Measurements from ENCODE around the gene HEYL. TPM values are rescaled to one million over a fixed set of nuclear protein-coding genes. Genes with fewer than 3 reads are reported as not detected.
A peak's percentile ranks its signal among the peaks of the same experiment; 100 is the strongest.

Gene HEYL
- total and polyA plus RNA-seq, 11 donors = 7.0 to 35.2 (median 18.8) TPM

GRCh38 chr1:39677645-39678044 lies 38.2 kb upstream of the HEYL start:
- ATAC-seq (no peak), DNase-seq (no peak)
- 78 to 88% (median 82%) methylated on average over 3 to 4 of the region's 4 CpGs for WGBS, 4 donors
- intact Hi-C loops (cut with DNase I) = loop anchor here in 1 of 10 donors (5.0 kb wide), 1 partner anchor 35 kb away; no protein-coding TSS in a partner anchor
- TF ChIP-seq POLR2A (IDR thresholded peaks at IDR 0.05) = no peak
- TF ChIP-seq, protein P1, sequence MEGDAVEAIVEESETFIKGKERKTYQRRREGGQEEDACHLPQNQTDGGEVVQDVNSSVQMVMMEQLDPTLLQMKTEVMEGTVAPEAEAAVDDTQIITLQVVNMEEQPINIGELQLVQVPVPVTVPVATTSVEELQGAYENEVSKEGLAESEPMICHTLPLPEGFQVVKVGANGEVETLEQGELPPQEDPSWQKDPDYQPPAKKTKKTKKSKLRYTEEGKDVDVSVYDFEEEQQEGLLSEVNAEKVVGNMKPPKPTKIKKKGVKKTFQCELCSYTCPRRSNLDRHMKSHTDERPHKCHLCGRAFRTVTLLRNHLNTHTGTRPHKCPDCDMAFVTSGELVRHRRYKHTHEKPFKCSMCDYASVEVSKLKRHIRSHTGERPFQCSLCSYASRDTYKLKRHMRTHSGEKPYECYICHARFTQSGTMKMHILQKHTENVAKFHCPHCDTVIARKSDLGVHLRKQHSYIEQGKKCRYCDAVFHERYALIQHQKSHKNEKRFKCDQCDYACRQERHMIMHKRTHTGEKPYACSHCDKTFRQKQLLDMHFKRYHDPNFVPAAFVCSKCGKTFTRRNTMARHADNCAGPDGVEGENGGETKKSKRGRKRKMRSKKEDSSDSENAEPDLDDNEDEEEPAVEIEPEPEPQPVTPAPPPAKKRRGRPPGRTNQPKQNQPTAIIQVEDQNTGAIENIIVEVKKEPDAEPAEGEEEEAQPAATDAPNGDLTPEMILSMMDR (IDR thresholded peaks at IDR 0.05) = no peak
- Histone ChIP-seq H3K27ac (no peak overlapping the region), H3K4me1 (peaks cover 0 to 4% (median 0%) of the 10 kb centered on the region in 12 donors), H3K27me3 (peaks cover 0 to 19% (median 11%) of the 10 kb centered on the region in 9 donors), H3K36me3 (no peaks in the 10 kb centered on the region), H3K9me3 (no peaks in the 10 kb centered on the region), H3K4me3 (no peak overlapping the region)

DNA sequence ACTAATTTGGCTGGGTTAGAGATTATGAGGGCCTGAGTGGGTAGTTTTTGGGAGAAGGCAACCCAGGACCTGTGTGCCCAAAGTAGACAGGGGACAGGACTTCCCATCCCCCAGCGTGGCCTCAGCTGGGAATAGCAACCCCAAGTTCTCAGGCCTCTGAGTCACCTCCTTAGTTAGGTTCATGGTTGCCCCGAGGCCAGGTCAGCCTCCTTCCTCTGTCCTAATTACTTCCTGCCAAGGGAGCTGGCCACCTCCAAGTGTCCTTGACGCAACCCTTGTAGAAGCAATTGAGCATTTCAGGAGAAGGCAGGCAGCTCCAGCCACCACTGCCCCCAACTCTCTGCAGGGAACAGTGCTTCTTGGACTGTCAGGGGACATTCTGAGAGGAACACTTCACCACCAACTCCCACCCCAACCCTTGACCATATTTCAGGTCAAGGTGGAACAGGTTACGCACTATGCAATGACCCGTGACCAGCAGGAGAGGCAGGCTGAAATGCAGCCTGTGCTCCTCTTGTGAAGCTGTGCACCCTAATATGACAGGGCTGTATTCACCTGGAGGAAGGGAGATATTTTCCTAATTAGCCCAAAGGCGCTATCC lies 37.6 kb upstream of the HEYL start:
- TF ChIP-seq POLR2A (IDR thresholded peaks at IDR 0.05) = no peak
- TF ChIP-seq, protein P1 (IDR thresholded peaks at IDR 0.05) = no peak
- Histone ChIP-seq H3K4me1 (peaks cover 0 to 9% (median 2%) of the 10 kb centered on the region in 12 donors), H3K27ac (no peak overlapping the region), H3K36me3 (no peaks in the 10 kb centered on the region), H3K9me3 (no peaks in the 10 kb centered on the region), H3K4me3 (no peak overlapping the region), H3K27me3 (peaks cover 0 to 16% (median 5%) of the 10 kb centered on the region in 9 donors)
- ATAC-seq (no peak), DNase-seq (no peak)
- intact Hi-C loops (cut with DNase I) = loop anchor here in 1 of 10 donors (5.0 kb wide), 1 partner anchor 35 kb away; no protein-coding TSS in a partner anchor
- 81 to 100% (median 86%) methylated on average over 4 to 6 of the region's 6 CpGs for WGBS, 4 donors

- Histone ChIP-seq H3K4me3 (no peak overlapping the region), H3K9me3 (no peaks in the 10 kb centered on the region), H3K36me3 (no peaks in the 10 kb centered on the region), H3K27ac (no peak overlapping the region), H3K27me3 (peaks cover 0 to 26% (median 4%) of the 10 kb centered on the region in 9 donors), H3K4me1 (peaks cover 0 to 27% (median 12%) of the 10 kb centered on the region in 12 donors)
- no peak for TF ChIP-seq POLR2A (IDR thresholded peaks at IDR 0.05)
- TF ChIP-seq, protein P1 (IDR thresholded peaks at IDR 0.05) = no peak
- intact Hi-C loops (cut with DNase I) = loop anchor here in 2 of 10 donors (2.0 to 5.0 kb wide), 2 partner anchors 37 to 40 kb away; no protein-coding TSS in a partner anchor
- no peak for DNase-seq
- 78 to 89% (median 88%) methylated on average over 1 of the region's 1 CpG for WGBS, 4 donors
- ATAC-seq = no peak
Observed at GRCh38 chr1:39675220-39675619, 35.8 kb upstream of the HEYL start.

DNA sequence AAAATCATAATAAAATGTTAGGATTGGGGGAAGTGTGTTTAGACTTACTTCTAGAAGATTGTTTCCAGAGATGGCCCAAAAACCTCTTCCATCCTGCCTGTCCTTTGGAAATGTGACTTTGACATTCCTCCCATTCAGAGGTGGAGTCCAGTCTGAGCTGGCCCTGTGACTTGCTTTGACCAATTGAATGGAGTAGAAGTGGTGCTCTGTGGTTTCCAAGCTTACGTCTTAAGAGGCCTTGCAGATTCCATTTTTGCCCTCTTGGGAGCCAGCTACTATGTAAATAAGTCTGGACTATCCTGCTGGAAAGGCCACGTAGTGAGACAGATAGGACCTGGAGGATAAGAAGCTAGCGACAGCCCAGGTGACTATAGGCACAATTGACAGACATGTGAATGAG lies 33.8 kb upstream of the HEYL start:
- peaks cover 0 to 26% (median 4%) of the 10 kb centered on the region in 9 donors for H3K27me3 ChIP-seq
- ATAC-seq (no peak), DNase-seq (peak in 1 of 5 donors; percentile 11)
- peaks cover 0 to 41% (median 17%) of the 10 kb centered on the region in 12 donors for H3K4me1 ChIP-seq
- no peak overlapping the region for H3K27ac ChIP-seq
- H3K4me3 ChIP-seq = no peak overlapping the region
- H3K9me3 ChIP-seq = no peaks in the 10 kb centered on the region
- TF ChIP-seq, protein P1 (IDR thresholded peaks at IDR 0.05) = no peak
- TF ChIP-seq POLR2A (IDR thresholded peaks at IDR 0.05) = no peak
- no peaks in the 10 kb centered on the region for H3K36me3 ChIP-seq
- 81 to 88% (median 86%) methylated on average over 3 of the region's 3 CpGs for WGBS, 4 donors
- intact Hi-C loops (cut with DNase I) = loop anchor here in 2 of 10 donors (5.0 kb wide), 1 partner anchor 44 kb away; no protein-coding TSS in a partner anchor

All from heart left ventricle (tissue), 16 donors.